Amygdala (tissue), 56 donors: Measurements from ENCODE around the gene ZDHHC11.
"Not testable (repeated sequence)": the region's sequence is repeated elsewhere in the genome, so short reads cannot be mapped to it uniquely, and the experiment has no call there.

Experiments used
- DNase-seq, 56 donors: peaks; one replicate each; lab custom pipeline; 2025; lab: John Stamatoyannopoulos, UW

Gene ZDHHC11

DNA sequence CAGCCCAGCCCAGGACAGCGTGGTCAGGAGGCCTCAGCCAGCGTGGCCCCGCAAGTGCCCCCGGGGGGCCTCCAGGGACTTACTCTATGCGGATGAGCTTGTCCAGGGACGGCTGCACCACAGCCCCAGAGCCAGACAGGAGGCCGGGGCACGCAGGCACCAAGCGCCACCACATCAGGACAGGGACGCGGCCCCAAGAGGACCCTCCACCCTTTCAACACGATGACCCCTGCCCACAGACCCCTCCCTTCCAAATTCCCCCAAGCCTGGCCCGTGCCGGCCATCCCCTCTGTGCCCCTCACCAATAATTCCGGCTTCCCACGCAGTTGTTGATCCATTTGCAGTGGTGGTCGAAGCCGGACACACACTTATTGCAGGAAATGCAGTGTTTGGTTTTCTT, 3.6 kb downstream of the ZDHHC11 start:
- not testable (repeated sequence) for DNase-seq

DNA sequence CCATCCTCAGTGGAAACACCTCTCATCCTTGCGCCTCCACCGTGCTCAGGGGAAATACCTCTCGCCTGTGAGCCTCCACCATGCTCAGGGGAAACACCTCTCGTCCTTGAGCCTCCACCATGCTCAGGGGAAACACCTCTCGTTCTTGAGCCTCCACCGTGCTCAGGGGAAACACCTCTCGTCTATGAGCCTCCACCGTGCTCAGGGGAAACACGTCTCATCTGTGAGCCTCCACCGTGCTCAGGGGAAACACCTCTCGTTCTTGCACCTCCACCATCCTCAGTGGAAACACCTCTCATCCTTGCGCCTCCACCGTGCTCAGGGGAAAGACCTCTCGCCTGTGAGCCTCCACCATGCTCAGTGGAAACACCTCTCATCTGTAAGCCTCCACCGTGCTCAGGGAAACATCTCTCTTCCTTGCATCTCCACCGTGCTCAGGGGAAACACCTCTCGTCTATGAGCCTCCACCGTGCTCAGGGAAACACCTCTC, 4.1 kb downstream of the ZDHHC11 start:
- DNase-seq: not testable (repeated sequence)

DNA sequence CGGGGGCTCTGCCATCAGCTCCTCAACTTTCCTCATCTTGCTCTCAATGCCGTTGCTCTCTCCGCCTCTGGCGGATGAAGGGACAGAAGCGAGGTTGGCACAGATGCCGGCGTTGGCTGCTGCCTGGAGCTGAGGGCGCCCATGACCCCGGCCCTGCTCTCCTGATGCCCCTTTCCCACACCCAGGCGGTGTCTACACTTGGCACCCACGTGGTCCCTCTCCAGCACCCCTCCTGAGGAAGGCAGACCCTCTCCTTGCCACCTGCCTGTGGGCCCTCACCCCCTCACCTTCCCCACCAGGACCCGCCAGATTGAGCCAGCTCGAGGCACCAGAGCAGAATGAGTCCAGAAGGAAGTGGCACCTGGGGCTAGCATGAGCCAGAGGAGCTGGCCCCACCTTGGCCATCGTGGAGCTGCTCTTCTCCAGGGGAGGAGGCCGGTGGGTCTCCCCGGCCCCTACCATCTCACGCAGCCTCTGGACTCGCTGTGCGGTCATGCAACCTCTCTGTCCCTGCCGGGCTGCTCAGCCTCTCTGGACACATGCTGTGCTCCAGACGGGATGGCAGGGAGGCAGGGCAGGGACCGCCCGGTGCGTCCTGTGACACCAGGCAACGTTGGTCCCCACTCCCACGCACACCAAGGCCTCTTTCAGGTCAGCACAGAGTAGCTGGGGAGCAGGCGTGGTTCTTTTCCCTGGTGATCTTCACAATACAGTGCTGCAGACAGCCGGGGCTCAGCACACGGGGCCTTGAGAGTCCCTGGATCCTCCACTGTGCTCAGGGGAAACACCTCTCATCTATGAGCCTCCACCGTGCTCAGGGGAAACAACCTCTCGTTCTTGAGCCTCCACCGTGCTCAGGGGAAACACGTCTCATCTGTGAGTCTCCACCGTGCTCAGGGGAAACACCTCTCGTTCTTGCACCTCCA, 4.8 kb downstream of the ZDHHC11 start:
- DNase-seq: not testable (repeated sequence)

DNA sequence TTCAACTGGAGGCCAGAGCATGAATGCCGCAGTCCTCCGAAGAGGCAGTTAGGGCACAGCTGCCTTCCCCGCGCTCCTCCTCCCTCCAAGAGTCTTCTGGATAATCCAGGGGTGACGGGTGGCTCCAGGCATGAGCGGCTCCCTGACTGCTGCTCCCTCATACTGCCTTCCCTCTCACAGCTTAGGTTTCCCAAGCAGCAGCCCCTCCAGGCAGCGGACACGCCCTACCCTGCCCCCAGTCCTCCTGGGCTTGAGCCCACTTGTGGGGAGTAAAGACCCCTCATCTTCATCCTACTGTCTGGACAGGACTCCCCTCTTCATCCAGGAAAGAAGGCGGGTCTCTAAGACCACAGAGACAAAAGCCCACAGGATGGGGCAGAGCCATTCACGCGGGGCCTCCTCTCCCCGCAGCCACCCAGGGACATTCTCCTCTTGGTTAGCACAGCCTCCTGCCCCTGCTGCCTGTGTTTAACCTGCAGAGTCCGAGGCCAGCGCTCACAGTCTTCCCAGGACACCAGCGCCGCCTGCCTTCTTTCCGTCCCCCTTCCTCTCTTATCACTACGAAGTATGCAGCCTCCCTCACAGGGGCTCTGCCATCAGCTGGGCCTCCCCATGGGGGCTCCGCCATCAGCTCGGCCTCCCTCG, 5.6 kb downstream of the ZDHHC11 start:
- DNase-seq: not testable (repeated sequence)

DNA sequence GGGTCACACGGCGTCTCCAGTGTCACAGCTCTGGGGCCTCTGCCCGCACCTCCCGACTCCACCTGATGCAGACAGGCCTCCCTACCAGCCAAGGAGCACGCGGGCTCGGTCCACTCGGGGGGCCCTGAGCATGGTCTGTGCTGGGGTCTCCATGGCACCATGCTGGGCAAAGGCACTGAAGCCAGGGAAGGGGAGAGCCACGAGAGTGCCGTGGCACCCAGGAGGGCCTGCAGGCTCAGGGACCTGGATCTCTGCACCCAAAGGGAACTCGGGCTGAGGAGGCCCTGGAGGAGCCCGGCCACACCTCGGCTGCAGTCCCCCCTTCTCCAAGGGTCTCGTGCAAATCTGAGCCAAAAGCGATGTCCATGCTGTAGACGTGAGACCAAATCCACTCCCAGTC, 6.4 kb downstream of the ZDHHC11 start:
- DNase-seq: not testable (repeated sequence)

DNA sequence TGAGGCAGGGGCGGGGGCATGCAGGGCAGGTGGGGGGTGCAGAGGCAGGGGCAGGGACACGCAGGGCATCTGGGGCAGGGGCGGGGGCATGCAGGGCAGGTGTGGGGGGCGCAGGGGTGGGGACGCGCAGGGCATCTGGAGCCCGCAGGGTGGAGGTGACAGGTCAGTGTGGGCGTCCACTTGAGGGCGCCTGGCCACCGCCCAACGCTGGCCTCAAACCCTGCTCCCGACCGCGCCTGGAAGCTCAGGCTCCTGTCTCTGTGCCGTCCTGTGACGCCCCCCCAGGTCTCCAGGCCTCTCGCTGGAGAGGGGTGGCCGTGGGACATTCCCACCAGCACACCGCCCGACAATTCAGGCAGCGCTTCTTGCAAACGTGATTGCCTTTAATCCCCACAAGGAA, 6.9 kb downstream of the ZDHHC11 start:
- DNase-seq: peak in 1 of 56 donors; percentile 32

DNA sequence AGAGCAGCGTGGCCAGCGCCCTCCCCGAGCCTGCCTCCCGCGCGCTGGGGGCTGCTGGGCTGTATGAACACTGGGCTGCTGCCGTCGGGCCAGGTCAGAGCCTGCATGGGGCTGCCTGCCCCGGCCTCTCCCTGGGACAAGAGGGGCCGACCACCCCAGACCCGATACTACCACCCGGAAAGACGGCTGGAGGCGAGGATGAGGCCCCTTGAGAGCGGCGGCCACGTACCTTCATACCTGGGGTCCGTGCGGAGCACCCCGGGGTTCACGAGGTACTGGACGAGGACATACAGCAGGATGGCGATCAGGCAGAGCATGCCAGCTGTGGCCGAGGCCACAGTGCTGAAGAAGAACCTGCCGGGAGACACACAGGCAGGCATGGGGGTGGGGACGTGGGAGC, 7.4 kb downstream of the ZDHHC11 start:
- DNase-seq: not testable (repeated sequence)

DNA sequence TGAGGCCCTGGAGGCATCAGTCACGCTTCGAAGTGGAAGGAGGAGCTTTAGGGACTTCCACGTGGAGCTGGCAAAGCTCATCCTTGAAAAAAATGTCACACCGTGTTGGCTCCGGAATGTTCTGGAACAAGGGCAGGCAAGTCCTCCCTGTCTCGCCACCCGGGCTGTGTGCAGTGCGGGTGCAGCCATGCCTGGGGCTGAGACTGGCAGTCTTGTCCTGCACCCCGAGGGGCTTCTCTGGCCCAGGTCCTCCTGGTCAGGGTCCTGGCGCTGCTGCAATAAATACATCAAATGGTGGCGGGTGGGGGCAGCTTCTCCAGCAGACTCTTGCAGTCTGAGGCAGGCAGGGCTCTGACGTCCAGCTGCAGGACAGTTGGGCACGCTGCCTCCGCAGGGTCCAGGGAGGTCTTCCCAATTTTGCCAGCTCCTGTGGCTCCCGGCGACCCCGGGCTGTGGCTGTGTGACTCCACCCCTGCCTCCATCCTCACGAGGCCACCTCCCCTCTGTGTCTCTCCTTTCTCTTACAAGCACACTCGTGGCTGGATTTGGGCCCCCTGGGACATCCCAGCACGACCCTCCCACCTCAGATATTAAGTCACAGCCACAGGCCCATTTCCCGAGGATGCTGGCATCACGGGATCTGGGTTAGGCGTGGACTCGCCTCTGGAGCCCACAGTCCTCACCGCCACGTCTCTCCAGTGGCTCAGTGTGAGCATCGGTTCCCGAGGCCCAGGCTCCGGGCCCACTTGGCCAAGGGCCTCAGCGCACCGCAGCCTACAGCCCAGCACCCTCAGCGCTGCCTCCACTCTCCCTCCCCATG, 8.2 kb downstream of the ZDHHC11 start:
- not testable (repeated sequence) for DNase-seq

DNA sequence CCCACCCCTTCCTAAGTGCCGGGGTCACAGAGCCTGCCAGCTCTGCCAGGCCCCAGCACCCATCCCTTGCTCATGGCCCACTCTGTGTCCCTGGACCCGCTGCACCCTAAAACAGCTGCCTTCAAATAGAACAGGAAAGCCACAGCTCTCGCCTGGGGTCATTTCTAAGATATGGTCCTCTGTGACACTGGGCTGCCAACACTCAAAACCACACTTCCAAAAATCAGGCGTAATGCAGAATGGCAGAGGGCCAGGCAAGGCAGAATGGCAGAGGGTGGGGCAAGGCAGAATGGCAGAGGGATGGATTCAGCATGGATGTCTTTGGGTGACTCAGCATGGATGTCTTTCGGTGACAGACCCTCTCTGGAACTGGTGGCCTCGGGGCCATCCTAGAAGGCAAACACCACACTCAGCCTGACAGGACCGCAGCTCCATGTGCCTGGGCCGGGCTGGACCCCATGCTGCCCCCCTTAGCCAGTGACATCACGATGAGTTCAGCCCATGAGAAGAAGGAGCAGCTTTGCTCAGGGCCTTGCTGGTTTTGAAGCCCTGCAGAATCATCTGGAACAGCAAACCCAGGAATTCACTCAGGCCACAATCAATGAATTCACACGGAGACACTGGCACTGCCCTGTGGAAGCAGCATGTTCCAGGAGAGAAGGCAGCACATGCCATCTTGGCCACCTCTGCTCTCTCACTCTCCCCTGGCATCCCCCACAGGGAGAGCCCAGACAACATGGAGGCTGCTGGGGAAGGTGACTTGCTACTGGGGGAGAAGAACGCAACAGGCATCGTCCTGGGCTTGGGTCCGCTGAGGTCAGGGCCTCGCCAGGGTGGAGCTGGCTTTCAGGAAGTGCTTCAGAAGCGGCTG, 9.0 kb downstream of the ZDHHC11 start:
- not testable (repeated sequence) for DNase-seq

DNA sequence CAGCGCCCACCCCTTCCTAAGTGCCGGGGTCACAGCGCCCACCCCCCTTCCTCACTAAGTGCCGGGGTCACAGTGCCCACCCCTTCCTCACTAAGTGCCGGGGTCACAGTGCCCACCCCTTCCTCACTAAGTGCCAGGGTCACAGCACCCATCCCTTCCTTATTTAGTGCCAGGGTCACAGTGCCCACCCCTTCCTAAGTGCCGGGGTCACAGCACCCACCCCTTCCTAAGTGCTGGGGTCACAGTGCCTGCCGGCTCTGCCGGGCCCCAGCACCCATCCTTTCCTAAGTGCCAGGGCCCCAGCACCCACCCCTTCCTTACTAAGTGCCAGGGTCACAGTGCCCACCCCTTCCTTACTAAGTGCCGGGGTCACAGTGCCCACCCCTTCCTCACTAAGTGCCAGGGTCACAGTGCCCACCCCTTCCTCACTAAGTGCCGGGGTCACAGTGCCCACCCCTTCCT, 9.8 kb downstream of the ZDHHC11 start:
- DNase-seq: not testable (repeated sequence)

DNA sequence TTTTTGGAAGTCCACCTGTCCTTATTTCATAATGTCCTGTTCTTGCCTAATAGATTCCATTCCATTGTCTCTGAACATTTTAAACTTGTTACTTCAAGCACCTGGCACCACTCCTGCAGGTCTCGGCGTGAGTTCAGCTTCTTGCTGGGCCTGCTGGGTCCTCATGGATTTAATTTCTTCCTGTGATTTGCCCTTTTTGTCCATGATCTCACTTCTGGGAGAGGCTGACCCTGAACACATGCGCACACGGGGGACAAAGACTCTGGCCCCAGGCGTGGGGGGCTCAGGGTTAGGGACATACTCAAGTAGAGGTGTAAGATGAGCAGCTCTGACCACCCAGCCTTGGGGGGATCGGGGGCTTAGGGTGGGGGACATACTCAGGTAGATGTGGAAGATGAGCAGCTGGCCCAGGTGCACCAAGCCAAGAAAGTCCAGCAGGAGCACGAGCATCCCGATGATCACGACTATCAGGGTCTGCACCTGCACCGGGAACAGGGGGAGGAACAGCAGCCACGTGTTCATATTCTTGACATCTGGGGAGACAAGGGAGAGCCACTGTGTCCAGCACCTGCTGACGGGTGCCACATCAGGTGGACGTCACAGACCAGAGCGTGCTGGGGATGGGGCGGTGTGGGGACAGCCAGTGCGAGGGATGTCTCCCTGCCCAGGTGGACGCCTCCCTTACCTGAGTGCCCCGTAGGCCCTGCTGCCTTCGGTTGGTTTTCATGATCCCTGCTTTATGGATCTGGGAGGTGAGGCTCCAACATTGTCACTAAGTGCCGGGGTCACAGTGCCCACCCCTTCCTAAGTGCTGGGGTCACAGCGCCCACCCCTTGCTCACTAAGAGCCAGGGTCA, 10.4 kb downstream of the ZDHHC11 start:
- DNase-seq: not testable (repeated sequence)

DNA sequence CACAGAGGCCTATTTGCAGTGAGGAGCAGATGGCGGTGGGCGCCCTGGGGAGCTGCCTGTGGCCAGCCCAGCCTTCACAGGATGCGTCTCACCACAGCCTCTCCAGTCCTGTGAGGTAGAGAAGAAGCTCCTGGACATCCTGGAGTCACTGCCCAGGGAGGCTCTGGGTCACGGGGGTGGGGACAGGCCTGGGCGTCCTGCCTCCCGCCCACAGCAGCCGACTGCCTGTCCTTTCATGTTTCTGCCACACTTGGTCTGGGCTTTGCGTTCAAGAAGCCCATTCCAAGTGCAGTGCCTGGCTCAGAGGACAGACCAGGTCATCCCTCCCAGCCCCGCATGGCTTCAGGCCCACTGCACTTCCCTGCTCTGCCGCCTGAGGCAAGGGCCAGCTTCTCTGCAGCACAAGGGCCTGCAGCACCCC, 12.3 kb downstream of the ZDHHC11 start:
- peak in 17 of 56 donors; percentile 12 to 65 (median 36) for DNase-seq

DNA sequence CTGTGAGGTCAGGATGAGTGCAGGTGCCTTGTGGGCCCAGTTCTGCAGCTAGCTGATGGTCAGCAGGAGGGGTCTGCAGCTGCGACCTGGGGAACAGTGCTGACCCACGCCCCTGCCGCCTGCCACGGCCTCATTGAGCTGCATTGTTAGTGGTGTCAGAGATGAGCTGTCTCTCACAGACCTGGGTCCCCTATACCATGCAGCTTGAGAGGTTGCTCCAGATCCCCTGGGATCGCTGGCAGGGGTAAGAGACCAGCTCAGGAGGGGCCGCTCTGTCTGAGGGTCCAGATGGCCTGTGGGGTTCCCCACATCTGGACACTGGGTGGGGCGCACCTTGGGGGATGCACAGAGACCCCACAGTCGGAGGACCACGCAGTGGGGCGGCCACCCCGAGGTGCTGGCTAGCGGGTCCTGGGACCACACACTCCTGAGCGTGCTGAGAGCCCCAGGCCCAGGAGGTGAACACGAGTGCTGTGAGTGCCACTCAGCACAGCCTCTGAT, 13.1 kb downstream of the ZDHHC11 start:
- not testable (repeated sequence) for DNase-seq

DNA sequence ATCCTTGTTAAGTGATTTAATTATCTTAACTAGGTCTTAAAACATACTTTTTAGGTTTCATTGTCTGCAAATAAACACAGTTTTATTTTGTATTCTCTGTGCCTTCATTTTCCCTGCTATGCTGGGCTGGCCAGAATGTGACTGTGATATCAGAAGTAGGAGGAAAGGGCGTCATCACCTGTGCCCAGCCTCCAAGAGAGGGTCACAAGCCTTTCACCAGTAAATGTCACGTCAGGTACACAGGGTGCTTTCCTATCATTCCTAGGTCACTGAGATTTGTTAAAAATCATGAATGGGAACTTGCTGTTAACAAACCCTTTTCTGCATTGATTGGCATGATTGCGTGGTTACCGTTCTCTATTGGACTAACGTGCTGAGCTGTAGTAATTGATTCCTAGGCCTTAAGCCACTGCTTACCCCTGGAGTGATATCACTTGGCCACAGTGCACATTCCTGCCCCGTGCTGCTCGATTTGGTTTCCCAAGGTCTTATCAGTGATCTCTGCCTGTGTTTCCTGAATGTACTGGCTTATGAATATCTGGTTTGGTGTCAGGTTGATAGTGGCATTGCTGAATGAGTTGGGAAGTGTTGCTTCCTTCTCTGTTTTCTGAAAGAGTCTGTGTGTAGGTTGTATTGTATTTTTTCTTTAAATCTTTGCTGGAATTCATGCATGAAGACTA, 14.7 kb downstream of the ZDHHC11 start:
- DNase-seq: not testable (repeated sequence)

DNA sequence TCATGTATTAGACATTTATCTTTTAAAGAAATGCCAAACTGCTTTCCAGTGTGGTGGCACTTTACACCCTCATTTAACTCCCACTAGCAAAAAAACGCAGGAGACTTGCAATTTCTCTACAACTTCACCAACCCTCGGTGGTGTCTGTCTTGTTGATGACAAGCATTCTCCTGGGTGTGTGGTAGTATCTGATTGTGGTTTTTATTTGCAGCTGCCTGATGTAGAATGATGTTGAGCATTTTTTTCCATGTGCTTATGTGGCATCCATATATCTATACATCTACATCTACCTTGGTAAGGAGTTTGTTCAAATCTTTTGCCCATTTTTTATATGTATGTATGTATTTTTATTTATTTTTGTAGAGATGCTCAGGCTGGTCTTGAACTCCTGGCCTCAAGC, 16.8 kb downstream of the ZDHHC11 start:
- not testable (repeated sequence) for DNase-seq

DNA sequence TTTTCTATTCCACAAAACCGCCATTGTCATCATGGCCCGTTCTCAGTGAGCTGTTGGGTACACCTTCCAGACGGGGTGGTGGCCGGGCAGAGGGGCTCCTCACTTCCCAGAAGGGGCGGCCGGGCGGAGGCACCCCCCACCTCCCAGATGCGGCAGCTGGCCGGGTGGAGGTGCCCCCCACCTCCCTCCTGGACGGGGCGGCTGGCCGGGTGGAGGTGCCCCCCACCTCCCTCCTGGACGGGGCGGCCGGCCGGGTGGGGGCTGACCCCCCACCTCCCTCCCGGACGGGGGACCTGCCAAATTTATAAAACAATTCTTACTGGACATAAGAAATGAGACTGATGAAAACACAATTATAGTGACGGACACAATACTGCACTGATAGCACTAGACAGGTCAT, 22.6 kb downstream of the ZDHHC11 start:
- DNase-seq: not testable (repeated sequence)

DNA sequence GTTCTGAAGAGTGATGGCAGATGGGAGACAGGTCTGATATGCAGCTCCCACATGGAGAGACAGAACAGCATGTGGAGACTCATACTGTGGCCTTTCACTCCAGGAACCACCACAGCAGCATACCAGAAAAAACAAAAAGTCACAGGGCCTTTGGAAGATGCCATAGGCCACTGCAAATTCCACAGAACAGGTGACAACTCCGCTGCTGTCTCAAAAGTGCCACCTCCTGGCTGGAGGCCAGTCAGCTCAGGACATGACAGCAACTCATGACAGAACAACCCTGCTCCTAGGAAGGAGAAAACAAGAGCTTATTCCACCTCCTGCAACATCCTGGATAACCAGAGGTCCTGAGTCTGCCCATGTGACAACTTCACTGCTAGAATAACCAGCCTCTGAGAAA, 25.2 kb downstream of the ZDHHC11 start:
- DNase-seq: not testable (repeated sequence)

DNA sequence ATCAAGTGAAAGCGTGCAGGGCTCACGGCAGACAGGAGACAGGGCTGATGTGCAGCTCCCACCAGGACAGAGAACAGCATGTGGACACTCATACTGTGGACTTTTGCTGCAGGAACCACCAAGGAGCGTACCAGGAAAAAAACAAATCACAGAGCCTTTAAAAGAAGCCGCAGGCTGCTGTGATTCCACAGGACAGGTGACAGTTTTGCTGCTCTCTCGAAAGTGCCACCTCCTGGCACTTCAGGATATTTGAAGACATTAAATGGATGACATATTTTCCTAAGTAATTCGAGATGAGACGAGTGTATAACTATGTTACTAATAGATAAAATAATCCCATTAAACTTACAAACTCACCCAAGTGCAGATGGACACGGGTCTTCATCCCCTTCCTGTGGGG, 29.3 kb downstream of the ZDHHC11 start:
- DNase-seq: no peak
